IPS-15b (cell line): ENCODE data around the gene FOXO3B.
"Not testable (repeated sequence)": the region's sequence is repeated elsewhere in the genome, so short reads cannot be mapped to it uniquely, and the experiment has no call there.

Experiments used
- H3K27me3 ChIP-seq: one replicate; pipeline ENCODE4 v1.6.1; 2013; ENCODE audit warnings: low read length; ENCODE audit not compliant: control insufficient read depth, insufficient read depth
- H3K36me3 ChIP-seq: one replicate; pipeline ENCODE4 v1.6.1; 2013; ENCODE audit warnings: low read length; ENCODE audit not compliant: control insufficient read depth, insufficient read depth
- H3K4me1 ChIP-seq: one replicate; pipeline ENCODE4 v1.6.1; 2013; ENCODE audit warnings: mild to moderate bottlenecking, low read length; ENCODE audit not compliant: control insufficient read depth, insufficient read depth
- H3K4me3 ChIP-seq: one replicate; pipeline ENCODE4 v1.5.1; 2013; ENCODE audit warnings: low read depth, low read length
- H3K9ac ChIP-seq: one replicate; pipeline ENCODE4 v1.6.1; 2013; ENCODE audit warnings: low read depth, mild to moderate bottlenecking, low read length
- H3K9me3 ChIP-seq: one replicate; pipeline ENCODE4 v1.6.1; 2013; ENCODE audit warnings: mild to moderate bottlenecking, low read length; ENCODE audit not compliant: control insufficient read depth, insufficient read depth

The FOXO3B gene

DNA sequence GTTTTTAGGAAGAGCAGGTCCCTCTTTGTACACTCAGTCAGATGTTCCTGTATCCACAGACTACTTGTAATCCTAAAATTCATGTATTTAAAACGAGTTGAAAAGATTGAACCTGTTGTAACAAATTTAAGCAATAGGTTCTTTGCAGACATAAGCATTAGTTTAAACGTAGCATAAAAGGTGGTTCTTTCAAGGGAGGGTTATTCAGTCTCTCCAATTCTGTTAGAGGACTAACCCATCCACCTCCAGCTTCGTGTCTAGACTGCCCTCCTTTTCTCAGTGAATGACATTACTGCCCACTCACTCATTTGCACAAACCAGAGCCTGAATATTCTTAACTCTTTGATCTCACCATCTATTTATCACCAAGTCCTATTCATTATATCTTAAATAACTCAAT, 554 bp upstream of the FOXO3B start:
- not testable (repeated sequence) for H3K27me3 ChIP-seq, H3K4me1 ChIP-seq, H3K9me3 ChIP-seq, H3K9ac ChIP-seq, H3K36me3 ChIP-seq
- H3K4me3 ChIP-seq = peak overlapping the region; percentile 59

DNA sequence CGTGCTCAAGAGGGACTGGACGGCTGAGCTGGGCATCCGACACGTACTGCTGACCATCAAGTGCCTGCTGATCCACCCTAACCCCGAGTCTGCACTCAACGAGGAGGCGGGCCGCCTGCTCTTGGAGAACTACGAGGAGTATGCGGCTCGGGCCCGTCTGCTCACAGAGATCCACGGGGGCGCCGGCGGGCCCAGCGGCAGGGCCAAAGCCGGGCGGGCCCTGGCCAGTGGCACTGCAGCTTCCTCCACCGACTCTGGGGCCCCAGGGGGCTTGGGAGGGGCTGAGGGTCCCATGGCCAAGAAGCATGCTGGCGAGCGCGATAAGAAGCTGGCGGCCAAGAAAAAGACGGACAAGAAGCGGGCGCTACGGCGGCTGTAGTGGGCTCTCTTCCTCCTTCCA, 4.7 kb downstream of the FOXO3B start:
- H3K4me3 ChIP-seq, H3K4me1 ChIP-seq, H3K27me3 ChIP-seq, H3K9ac ChIP-seq, H3K36me3 ChIP-seq, H3K9me3 ChIP-seq: not testable (repeated sequence)

GRCh38 chr17:18676928-18677327, 5.2 kb downstream of the FOXO3B start:
- H3K4me3 ChIP-seq, H3K9ac ChIP-seq, H3K36me3 ChIP-seq, H3K27me3 ChIP-seq, H3K9me3 ChIP-seq, H3K4me1 ChIP-seq: not testable (repeated sequence)

GRCh38 chr17:18672395-18673227, 9.5 kb downstream of the FOXO3B start:
- not testable (repeated sequence) for H3K9ac ChIP-seq, H3K4me3 ChIP-seq, H3K4me1 ChIP-seq, H3K27me3 ChIP-seq, H3K9me3 ChIP-seq
- H3K36me3 ChIP-seq = peaks cover 23% of the 10 kb centered on the region

DNA sequence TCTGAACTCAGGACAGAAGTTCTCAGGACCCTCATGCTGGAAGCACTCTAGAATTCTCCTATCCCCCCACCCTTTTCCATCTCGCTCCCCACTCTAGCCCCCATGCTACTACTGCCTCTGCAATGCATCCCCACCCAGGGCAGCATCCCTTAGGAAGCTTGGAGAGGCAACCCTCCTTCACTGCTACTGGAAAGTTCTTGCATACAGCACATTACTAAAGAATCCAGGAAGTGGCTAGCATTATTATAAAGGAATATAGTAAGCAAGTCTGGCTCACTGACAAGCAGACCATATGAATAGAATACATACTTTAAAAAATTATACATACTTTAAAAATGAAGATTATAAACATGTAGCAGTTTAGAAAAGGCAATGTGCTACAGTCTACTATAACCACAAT, 13.5 kb downstream of the FOXO3B start:
- H3K36me3 ChIP-seq = peaks cover 18% of the 10 kb centered on the region
- H3K4me3 ChIP-seq, H3K27me3 ChIP-seq, H3K4me1 ChIP-seq, H3K9ac ChIP-seq, H3K9me3 ChIP-seq: not testable (repeated sequence)

GRCh38 chr17:18667535-18667934, 14.6 kb downstream of the FOXO3B start:
- not testable (repeated sequence) for H3K9ac ChIP-seq, H3K4me1 ChIP-seq, H3K9me3 ChIP-seq, H3K27me3 ChIP-seq, H3K4me3 ChIP-seq
- peaks cover 18% of the 10 kb centered on the region for H3K36me3 ChIP-seq

DNA sequence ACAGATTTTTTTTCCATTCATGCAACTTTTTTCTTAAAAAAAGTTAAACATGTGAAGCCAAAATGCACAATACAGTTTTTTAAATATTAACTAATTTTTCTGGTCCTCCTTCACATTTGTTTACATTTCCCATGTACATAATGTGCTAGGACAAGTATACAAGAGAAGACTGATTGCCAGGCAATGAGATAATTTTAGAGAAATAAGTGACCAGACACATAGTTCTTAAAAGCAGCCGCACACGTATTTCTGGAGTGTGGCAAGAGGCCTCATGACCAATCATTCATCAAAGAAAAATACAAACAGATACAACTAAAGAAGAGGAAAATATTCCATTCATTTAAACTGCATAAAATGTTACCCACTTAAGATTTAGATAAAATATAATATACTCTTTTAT, 15.8 kb downstream of the FOXO3B start:
- not testable (repeated sequence) for H3K27me3 ChIP-seq, H3K4me3 ChIP-seq, H3K9ac ChIP-seq, H3K4me1 ChIP-seq, H3K36me3 ChIP-seq, H3K9me3 ChIP-seq

- not testable (repeated sequence) for H3K27me3 ChIP-seq, H3K4me1 ChIP-seq, H3K9ac ChIP-seq
Measured at GRCh38 chr17:18661924-18662624, 20.0 kb downstream of the FOXO3B start.

GRCh38 chr17:18650094-18650493, 32.0 kb downstream of the FOXO3B start:
- not testable (repeated sequence) for H3K27me3 ChIP-seq, H3K9me3 ChIP-seq, H3K4me3 ChIP-seq, H3K4me1 ChIP-seq, H3K9ac ChIP-seq, H3K36me3 ChIP-seq

More at GRCh38 chr17:18661924-18662624, 20.0 kb downstream of the FOXO3B start:
- H3K9me3 ChIP-seq, H3K36me3 ChIP-seq, H3K4me3 ChIP-seq: not testable (repeated sequence)

DNA sequence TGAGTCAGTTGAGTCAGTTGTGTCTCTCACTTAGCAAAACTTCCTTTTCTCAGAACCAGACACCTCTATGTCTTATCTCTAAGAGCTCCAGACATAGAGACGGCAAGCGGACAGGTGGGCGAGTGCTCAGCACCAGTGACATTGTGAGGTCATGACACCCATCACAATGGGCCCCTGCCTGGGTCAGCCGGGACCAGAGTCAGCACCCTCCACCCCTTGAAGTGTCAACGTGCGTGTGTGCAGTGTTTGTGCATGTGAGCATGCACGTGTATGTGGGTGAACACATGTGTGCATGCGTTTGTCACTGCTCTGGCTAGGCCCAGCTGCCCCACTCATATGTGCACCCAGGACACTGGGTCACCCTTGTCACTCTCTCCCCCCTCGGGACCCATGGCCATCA, 37.8 kb downstream of the FOXO3B start, which contains the start of gene TBC1D28:
Gene TBC1D28 (minus strand): TSS at position 101 of the 400 bp plus-strand sequence. CDS start 3,039 bp downstream, outside the sequence.
- H3K36me3 ChIP-seq, H3K9me3 ChIP-seq, H3K4me3 ChIP-seq, H3K9ac ChIP-seq, H3K27me3 ChIP-seq, H3K4me1 ChIP-seq: not testable (repeated sequence)

DNA sequence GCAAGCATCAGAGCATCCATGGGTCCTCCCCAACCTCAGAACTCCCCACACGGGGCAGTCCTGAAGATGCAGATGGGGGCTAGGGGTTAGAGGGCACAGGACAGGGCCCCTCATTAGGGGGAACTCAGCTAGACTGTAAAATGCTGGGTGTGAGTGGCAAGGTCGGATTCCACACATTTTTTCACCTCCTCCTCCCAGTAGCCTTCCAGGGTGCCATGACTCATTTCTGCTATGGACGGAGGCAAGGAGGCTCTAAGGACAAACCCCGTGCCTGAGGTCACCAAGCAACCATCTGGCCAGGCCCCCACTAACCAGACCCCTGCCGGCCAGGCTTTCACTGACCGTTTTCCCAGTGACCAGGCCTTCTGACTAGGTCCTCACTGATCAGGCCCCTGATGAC, 39.0 kb downstream of the FOXO3B start:
- H3K9ac ChIP-seq, H3K4me1 ChIP-seq, H3K27me3 ChIP-seq, H3K36me3 ChIP-seq, H3K9me3 ChIP-seq, H3K4me3 ChIP-seq: not testable (repeated sequence)

GRCh38 chr17:18638357-18638756, 43.8 kb downstream of the FOXO3B start:
- not testable (repeated sequence) for H3K9me3 ChIP-seq, H3K36me3 ChIP-seq, H3K4me3 ChIP-seq, H3K4me1 ChIP-seq, H3K9ac ChIP-seq, H3K27me3 ChIP-seq
